PC-3 (cell line): Measurements from ENCODE around the gene EP400. TPM values are rescaled to one million over a fixed set of nuclear protein-coding genes. Genes with fewer than 3 reads are reported as not detected.
A peak's percentile ranks its signal among the peaks of the same experiment; 100 is the strongest.

Experiments
- ATAC-seq: fragments of 200-7000 bp; cut with Tn5 transposase; 2 replicates; pipeline ENCODE4 v1.9.1; 2020; ENCODE audit warnings: mild to moderate bottlenecking, moderate library complexity
- BruUV-seq: library from RNA; stranded (reverse); fragments of 400-500 nt; replicated peaks from 2 replicates; lab custom pipeline; 2021; lab: Mats Ljungman, UMichigan
- CTCF ChIA-PET: fragments of 300-600 bp; sonication (Branson Sonifier 250); formaldehyde crosslinking; loops from one replicate; lab custom pipeline; 2022; ENCODE audit warnings: antibody characterized with exemption; lab: Charles Lee
- POLR2A ChIA-PET: fragments of 300-600 bp; sonication (Branson Sonifier 250); formaldehyde crosslinking; loops from one replicate; lab custom pipeline; 2022; ENCODE audit warnings: antibody characterized with exemption; ENCODE audit not compliant: unreplicated experiment; lab: Charles Lee
- DNase-seq: peaks from one replicate; pipeline ENCODE4 v3.0.0-alpha.2; 2015
- H2AFZ ChIP-seq: fragments of 300-600 bp; sonication (generic); 2 replicates; pipeline ENCODE4 v1.6.0; 2016; ENCODE audit warnings: antibody characterized with exemption, low read length
- H3F3A ChIP-seq: fragments of 300-600 bp; sonication (generic); one replicate; pipeline ENCODE4 v1.6.0; 2017; ENCODE audit warnings: antibody characterized with exemption, low read length, control low read depth, mild to moderate bottlenecking; ENCODE audit not compliant: unreplicated experiment
- H3K27ac ChIP-seq: fragments of 300-600 bp; sonication (generic); 2 replicates; pipeline ENCODE4 v1.5.1; 2016; ENCODE audit warnings: mild to moderate bottlenecking, low read length
- H3K27me3 ChIP-seq: fragments of 300-600 bp; sonication (generic); 2 replicates; pipeline ENCODE4 v1.6.1; 2016; ENCODE audit warnings: low read length, mixed read lengths
- H3K36me3 ChIP-seq: fragments of 300-600 bp; sonication (generic); 2 replicates; pipeline ENCODE4 v1.6.1; 2016; ENCODE audit warnings: low read depth, mixed run types, low read length, mixed read lengths
- H3K4me1 ChIP-seq: fragments of 300-600 bp; sonication (generic); 2 replicates; pipeline ENCODE4 v1.5.1; 2016; ENCODE audit warnings: low read length; ENCODE audit not compliant: insufficient read depth
- H3K4me2 ChIP-seq: fragments of 300-600 bp; sonication (generic); 2 replicates; pipeline ENCODE4 v1.6.0; 2016; ENCODE audit warnings: low read length
- H3K4me3 ChIP-seq: fragments of 300-600 bp; sonication (generic); 2 replicates; pipeline ENCODE4 v1.5.1; 2016; ENCODE audit warnings: mild to moderate bottlenecking, low read length, mixed read lengths
- H3K79me2 ChIP-seq: fragments of 300-600 bp; sonication (generic); 2 replicates; pipeline ENCODE4 v1.6.1; 2017; ENCODE audit warnings: low read length, mixed read lengths
- H3K9ac ChIP-seq: fragments of 300-600 bp; sonication (generic); 2 replicates; pipeline ENCODE4 v1.6.0; 2016; ENCODE audit warnings: mild to moderate bottlenecking, low read length
- H3K9me2 ChIP-seq: fragments of 300-600 bp; sonication (generic); replicated peaks from 2 replicates; pipeline ENCODE4 v1.6.1; 2016; ENCODE audit warnings: mixed run types, low read length, mixed read lengths
- H3K9me3 ChIP-seq: fragments of 300-600 bp; sonication (generic); 2 replicates; pipeline ENCODE4 v1.6.1; 2016; ENCODE audit warnings: low read length, mixed read lengths
- H4K20me1 ChIP-seq: fragments of 300-600 bp; sonication (generic); 2 replicates; pipeline ENCODE4 v1.6.1; 2016; ENCODE audit warnings: low read length, mixed read lengths
- EZH2 ChIP-seq: fragments of 300-600 bp; sonication (generic); IDR thresholded peaks from one replicate; pipeline ENCODE4 v1.6.1; 2017; ENCODE audit warnings: antibody characterized with exemption, mild to moderate bottlenecking, low read length; ENCODE audit not compliant: unreplicated experiment
- EZH2phosphoT487 ChIP-seq: fragments of 300-600 bp; sonication (generic); IDR thresholded peaks from 2 replicates; pipeline ENCODE4 v1.6.1; 2018; ENCODE audit warnings: mild to moderate bottlenecking, antibody characterized with exemption, low read length, borderline replicate concordance
- intact Hi-C: fragments of 100-400 bp; cut with micrococcal nuclease; formaldehyde crosslinking; loops from 2 replicates; pipeline ENCODE4 v1.9.0; 2023
- total RNA-seq: library from RNA; depleted of rRNA; stranded (reverse); fragments of >200 nt; gene quantifications from 2 replicates; pipeline ENCODE4 v1.2.3, GENCODE V29; 2014
- TF ChIP-seq, protein P1 (sequence below): fragments of 300-600 bp; sonication (generic); conservative IDR thresholded peaks from 2 replicates; pipeline ENCODE4 v1.5.1; 2017; ENCODE audit warnings: antibody characterized with exemption, low read depth, mild to moderate bottlenecking, low read length

Gene EP400
- total RNA-seq, 1 experiment from 2014 or later: 20.2 TPM

DNA sequence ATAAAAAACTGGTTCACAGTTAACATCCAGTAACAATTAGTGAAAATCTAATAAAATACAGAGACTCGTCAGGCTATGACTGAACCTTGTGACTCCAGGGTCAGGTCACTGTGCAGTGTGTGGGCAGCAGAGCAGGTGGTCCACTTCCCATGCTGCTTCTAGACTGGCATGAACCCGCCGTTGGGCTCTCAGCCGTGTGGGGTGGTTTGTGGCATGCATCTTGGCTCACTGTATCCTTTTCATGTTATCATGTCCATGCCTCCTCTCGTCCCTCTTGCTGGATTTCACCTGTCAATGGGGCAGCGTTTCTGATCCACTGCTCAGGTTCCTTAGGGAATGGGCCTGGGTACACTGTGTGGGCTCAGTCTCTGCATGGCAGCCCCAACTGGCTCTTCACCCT, 57.3 kb downstream of the EP400 start:
- Histone ChIP-seq H2AFZ (no peak overlapping the region), H3K27me3 (no peaks in the 10 kb centered on the region), H3K9ac (no peak overlapping the region), H3K27ac (no peak overlapping the region), H3K36me3 (peaks cover 47% of the 10 kb centered on the region), H3K4me1 (no peaks in the 10 kb centered on the region), H3K79me2 (no peaks in the 10 kb centered on the region), H3K9me2 (no peaks in the 10 kb centered on the region), H4K20me1 (no peaks in the 10 kb centered on the region), H3F3A (no peaks in the 10 kb centered on the region), H3K9me3 (no peaks in the 10 kb centered on the region), H3K4me2 (no peak overlapping the region), H3K4me3 (no peak overlapping the region)
- DNase-seq (no peak), ATAC-seq (no peak)
- BruUV-seq: no TSS peak
- intact Hi-C loops: no loop called here
- ChIA-PET CTCF (no interaction called here), POLR2A (no interaction called here)
- TF ChIP-seq EZH2phosphoT487 (no peak), EZH2 (no peak)
- TF ChIP-seq, protein P1, sequence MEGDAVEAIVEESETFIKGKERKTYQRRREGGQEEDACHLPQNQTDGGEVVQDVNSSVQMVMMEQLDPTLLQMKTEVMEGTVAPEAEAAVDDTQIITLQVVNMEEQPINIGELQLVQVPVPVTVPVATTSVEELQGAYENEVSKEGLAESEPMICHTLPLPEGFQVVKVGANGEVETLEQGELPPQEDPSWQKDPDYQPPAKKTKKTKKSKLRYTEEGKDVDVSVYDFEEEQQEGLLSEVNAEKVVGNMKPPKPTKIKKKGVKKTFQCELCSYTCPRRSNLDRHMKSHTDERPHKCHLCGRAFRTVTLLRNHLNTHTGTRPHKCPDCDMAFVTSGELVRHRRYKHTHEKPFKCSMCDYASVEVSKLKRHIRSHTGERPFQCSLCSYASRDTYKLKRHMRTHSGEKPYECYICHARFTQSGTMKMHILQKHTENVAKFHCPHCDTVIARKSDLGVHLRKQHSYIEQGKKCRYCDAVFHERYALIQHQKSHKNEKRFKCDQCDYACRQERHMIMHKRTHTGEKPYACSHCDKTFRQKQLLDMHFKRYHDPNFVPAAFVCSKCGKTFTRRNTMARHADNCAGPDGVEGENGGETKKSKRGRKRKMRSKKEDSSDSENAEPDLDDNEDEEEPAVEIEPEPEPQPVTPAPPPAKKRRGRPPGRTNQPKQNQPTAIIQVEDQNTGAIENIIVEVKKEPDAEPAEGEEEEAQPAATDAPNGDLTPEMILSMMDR: no peak

DNA sequence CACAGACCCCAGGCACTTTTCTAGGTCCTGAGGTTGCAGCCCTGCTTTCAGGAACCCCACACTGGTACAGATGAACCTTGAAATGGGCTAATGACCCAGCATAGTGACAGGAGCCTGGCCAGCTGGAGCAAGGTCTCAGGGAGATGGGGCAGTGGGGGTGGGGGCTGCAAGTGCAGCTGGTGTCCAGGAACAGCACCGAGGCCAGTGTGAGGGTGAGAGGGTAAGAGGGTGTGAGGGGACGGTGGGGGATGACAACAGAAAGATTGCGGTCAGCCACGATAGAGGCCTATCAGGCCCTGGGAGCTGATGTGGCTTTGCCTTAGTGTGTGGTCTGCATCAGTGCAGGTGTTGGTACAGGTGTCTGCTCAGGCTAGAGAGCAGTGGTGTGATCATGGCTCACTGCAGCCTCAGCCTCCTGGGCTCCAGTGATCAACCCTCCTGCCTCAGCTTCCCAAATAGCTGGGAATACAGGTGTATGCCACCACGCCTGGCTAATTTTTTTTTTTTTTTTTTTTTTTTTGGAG, 59.7 kb downstream of the EP400 start:
- H3K4me1 ChIP-seq: no peaks in the 10 kb centered on the region
- BruUV-seq: no TSS peak
- POLR2A ChIA-PET: no interaction called here
- H3K9ac ChIP-seq: no peak overlapping the region
- no peak for TF ChIP-seq EZH2
- TF ChIP-seq, protein P1: no peak
- no peak for TF ChIP-seq EZH2phosphoT487
- no peak for DNase-seq
- H3K79me2 ChIP-seq: no peaks in the 10 kb centered on the region
- no peak overlapping the region for H3K4me2 ChIP-seq
- no peaks in the 10 kb centered on the region for H3F3A ChIP-seq
- H2AFZ ChIP-seq: no peak overlapping the region
- no peaks in the 10 kb centered on the region for H4K20me1 ChIP-seq
- H3K9me3 ChIP-seq: no peaks in the 10 kb centered on the region
- intact Hi-C loops: no loop called here
- no peaks in the 10 kb centered on the region for H3K27me3 ChIP-seq
- CTCF ChIA-PET: no interaction called here
- no peak for ATAC-seq
- no peak overlapping the region for H3K4me3 ChIP-seq
- peaks cover 67% of the 10 kb centered on the region for H3K36me3 ChIP-seq
- H3K9me2 ChIP-seq: no peaks in the 10 kb centered on the region
- H3K27ac ChIP-seq: no peak overlapping the region

DNA sequence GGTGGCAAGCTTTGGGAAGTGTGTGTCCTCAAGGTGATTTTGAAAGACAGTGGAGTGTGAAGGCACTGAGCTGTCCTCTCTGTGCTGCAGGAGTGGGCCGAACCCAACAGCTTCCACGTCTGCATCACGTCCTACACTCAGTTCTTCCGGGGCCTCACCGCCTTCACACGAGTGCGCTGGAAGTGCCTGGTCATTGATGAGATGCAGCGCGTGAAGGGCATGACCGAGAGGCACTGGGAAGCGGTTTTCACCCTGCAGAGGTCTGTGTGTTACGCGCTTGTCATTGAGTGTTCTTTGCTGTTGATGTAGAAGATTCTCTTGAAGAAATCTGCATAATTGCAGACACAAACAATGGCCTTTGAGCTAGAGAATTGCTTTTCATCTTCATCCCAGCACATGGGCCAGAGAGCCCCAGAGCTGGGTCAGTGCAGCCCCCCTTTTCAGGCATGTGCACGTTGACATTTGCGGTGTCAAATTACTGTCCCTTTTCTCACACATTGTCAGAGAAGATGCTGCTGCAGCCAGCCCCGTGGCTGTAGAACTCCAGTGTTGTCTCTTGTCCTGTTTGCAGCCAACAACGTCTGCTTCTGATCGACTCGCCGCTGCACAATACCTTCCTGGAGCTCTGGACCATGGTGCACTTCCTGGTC, 63.3 kb downstream of the EP400 start:
- Histone ChIP-seq H3K27me3 (no peaks in the 10 kb centered on the region), H3K4me3 (no peak overlapping the region), H3K9me2 (no peaks in the 10 kb centered on the region), H3K36me3 (peaks cover 62% of the 10 kb centered on the region), H3F3A (no peaks in the 10 kb centered on the region), H2AFZ (no peak overlapping the region), H4K20me1 (no peaks in the 10 kb centered on the region), H3K27ac (no peak overlapping the region), H3K79me2 (no peaks in the 10 kb centered on the region), H3K4me1 (no peaks in the 10 kb centered on the region), H3K4me2 (no peak overlapping the region), H3K9me3 (no peaks in the 10 kb centered on the region), H3K9ac (no peak overlapping the region)
- ATAC-seq (no peak), DNase-seq (no peak)
- TF ChIP-seq EZH2: no peak
- TF ChIP-seq EZH2phosphoT487: no peak
- TF ChIP-seq, protein P1: no peak
- intact Hi-C loops: no loop called here
- ChIA-PET CTCF (no interaction called here), POLR2A (no interaction called here)
- BruUV-seq: TSS peak; percentile 25
